Activated CD8-positive, alpha-beta memory T cell treated with anti-CD3 and anti-CD28 coated beads for 1 hour (primary cell): ENCODE data around the gene SLC35D3.
"Not testable (repeated sequence)": the region's sequence is repeated elsewhere in the genome, so short reads cannot be mapped to it uniquely, and the experiment has no call there.

Experiments used
- DNase-seq, 2 donors: peaks; one replicate each; pipeline ENCODE4 v3.0.0-alpha.2; 2020; ENCODE audit warnings: low read depth in 1 of 2; ENCODE audit errors: extremely low read depth in 1 of 2

SLC35D3 gene, protein sequence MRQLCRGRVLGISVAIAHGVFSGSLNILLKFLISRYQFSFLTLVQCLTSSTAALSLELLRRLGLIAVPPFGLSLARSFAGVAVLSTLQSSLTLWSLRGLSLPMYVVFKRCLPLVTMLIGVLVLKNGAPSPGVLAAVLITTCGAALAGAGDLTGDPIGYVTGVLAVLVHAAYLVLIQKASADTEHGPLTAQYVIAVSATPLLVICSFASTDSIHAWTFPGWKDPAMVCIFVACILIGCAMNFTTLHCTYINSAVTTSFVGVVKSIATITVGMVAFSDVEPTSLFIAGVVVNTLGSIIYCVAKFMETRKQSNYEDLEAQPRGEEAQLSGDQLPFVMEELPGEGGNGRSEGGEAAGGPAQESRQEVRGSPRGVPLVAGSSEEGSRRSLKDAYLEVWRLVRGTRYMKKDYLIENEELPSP

DNA sequence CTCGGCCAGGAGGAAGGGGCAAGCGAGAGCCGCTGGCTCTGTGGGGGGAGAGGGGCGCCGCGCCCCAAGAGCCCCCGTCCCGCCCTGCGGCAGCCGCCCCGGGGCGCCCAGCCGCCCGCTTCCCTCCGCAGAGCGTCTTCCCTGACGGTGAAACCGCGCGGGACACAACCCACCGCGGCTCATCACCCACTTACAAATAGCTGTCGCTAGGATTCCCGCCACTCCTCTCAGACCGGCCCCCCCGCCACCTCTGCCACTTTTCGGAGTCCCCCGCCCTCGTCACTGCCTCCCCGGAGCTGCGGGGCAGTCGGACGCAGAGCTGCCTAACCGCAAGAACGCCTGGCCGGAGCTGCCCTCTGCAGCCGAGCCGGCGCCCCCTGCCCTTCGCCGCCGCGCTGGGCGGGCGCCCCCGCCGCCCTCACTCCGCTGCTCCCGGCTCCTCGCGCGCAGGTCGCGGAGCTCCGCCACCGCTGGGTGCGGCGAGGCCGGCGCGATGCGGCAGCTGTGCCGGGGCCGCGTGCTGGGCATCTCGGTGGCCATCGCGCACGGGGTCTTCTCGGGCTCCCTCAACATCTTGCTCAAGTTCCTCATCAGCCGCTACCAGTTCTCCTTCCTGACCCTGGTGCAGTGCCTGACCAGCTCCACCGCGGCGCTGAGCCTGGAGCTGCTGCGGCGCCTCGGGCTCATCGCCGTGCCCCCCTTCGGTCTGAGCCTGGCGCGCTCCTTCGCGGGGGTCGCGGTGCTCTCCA is at the start of gene SLC35D3:
Gene SLC35D3 (plus strand): TSS at position 366 of the 749 bp plus-strand sequence. CDS start 128 bp downstream, at position 494.
- DNase-seq, result no peak

DNA sequence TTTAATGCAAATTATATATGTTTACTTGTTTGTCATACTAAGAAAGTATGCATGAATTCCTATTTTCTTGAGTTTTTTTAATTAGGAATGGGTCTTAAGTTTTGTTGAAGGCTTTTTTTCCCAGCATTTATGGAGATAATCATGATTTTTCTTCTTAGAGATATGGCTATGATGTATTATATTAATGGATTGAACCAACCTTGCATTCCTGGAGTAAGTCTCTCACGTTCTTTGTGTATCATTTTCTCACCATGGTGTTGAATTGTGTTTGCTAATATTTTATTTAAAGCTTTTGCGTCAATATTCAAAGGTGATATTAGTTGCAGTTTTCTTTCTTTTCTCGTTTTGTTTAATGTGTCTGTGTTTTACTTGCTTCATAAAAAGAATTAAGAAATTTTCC is 48.4 kb upstream of the SLC35D3 start:
- DNase-seq, result no peak

DNA sequence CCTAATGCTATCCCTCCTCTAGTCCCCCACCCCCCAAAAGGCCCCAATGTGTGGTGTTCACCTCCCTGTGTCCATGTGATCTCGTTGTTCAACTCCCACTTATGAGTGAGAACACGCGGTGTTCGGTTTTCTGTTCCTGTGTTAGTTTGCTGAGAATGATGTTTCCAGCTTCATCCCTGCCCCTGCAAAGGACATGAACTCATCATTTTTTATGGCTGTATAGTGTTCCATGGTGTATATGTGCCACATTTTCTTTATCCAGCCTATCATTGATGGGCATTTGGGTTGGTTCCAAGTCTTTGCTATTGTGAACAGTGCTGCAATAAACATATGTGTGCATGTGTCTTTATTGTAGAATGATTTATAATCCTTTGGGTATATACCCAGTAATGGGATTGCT is 45.6 kb upstream of the SLC35D3 start:
- not testable (repeated sequence) for DNase-seq

DNA sequence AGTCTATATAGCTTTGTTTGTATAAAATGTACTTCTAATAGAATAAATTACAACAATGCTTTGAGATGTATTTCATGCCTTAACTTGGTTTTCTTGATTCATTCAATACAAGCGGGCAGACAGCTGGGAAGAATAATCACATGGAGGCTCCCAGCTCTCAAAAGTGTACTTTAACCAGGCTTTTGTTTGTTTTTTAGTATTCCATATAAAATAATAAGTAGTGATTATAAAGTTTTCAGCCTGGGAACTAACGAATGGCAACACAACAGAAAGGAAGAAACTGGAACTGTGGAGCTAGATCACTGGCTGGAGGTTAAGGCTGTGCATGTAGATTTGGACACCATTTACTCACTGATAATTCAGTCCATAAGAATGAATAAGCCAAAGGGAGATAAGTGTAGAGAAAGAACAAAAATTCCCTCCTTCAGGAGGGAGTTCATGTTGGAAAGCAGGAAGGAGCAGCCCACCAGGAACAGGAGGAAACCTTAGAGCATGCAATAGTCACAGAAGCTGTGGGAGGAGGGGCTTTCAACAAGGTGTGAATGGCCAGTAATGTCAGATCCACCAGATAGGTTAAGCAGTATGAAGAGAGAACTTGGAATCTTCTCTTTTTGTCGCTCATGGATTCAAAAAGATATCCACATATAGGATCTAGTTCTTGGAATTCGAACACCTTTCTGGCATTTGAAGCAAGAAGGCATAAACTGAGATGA is 41.2 kb upstream of the SLC35D3 start:
- DNase-seq, result no peak

DNA sequence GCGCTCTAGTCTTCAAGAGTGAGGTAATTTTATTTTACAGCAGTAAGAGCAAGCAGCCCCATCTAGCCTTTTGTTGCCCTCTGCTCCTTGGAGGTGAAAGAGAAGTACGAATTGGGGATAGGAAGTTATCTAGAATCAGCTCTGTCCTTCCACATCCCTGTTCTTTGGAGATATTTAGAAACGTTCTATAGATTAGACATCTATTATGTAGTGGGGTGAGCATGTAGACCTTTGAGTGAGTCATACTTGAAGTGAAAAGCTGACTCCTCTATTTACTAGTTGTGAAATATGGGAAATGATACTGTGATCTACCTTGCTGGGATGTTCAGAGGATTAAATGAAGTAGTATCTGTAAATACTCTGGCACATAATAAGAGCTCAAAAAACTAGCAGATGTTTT is 36.0 kb upstream of the SLC35D3 start:
- no peak for DNase-seq

DNA sequence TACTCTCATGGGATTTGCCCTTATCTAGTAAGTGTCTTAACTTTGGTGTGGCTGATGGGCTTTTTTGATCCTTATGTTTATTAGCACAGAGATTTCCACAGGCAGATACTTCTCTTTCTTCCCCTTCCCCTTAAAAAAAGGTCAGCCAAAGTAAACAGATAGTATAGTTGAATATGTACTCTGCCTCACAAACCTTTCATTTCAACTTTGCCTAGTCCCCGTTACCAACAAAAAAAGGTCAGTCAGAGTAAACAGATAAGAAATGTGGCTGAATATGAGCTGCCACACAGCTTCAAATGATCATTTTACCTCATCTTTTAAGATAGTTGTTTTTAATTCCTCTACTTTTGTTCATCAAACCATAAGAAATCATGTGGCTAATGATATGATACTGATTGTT is 34.1 kb upstream of the SLC35D3 start:
- no peak for DNase-seq

DNA sequence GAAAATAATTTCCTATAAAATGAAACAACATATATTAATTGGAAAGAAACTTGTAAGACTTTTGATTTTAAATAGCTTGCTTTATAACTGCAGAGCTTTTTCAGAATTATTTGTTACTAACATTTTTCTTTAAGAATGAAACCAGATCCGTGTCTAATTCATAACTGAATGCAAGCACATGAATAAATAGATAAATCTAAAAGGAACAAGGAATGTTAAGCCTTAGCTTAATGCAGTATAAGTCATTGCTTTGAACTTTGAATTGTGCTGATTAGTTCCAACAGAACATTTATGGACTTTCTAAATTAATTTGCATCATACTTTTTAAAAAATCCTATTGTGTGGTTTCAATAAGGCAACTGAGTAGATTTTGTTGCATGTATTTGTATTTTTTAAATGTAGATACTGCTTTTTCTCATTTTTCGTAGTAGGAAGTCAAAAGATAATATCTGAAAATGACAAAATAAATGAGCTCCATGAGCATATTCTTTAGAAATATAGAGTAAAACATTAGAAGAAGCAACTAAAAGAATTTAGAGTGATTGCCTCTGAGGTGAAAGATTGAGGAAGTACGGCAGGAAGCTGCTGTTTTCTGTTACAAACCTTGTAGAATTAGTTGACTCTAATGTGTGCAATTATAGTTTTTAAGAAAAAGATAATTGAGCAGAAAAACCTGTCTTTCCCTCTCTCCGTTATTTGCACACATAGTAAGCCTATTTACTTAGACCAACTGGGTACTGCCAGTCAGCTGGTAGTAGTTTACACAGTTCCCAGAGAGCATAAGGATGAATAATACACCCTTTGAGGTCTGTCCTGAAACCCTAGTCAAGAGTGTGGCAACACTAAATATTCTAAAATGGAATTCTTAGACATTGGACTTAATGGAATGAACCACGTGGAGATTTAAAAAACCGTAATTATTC is 32.6 kb upstream of the SLC35D3 start:
- no peak for DNase-seq

DNA sequence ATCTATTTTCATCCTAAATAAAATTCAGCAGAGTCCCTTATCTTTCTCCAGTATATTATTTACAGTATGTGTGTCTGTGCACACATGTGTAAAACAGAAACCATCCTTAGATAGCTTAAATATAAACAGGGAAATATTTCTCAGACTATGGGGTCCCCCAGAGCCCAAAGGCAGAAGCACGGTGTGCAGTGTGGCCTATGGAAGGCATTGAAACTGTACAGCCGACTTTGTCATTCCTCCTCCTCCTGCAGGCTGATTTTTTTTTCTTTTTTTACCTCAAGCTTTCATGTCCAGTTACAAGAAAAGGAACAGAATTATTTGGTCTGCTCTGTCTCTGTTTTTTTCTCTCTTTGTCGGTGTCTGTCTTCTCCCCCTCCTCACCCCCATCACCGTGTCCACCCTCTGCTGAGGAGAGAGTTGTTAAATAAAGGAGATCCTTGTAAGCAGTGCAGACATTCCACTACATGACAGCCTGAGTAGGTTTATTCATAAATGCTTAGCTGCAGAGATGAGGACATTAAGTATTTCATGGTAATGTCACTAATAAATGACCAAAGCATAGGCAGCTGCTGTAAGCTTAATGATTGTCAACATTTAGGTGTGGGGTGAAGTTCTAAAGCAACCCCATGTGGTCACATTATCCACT is 31.8 kb upstream of the SLC35D3 start:
- no peak for DNase-seq

DNA sequence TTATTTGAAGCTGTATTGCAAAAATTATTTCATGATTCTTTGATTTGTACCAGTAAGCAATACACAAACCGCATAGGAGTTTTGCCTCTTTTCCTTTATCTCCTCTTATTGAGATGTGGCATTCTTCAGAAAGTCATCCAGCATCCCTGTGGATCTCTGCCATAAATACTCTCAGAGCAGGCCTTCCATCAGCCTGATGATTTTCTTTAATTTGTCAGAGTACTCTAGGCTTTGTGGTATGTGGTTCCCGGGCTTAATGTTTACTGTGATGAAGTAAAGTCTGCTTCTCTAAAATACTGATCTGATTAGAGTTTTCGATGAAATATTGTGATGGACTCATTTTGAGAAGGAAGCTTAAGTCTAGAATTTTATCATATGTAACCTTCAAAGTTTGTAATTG is 31.1 kb upstream of the SLC35D3 start:
- DNase-seq, result no peak

DNA sequence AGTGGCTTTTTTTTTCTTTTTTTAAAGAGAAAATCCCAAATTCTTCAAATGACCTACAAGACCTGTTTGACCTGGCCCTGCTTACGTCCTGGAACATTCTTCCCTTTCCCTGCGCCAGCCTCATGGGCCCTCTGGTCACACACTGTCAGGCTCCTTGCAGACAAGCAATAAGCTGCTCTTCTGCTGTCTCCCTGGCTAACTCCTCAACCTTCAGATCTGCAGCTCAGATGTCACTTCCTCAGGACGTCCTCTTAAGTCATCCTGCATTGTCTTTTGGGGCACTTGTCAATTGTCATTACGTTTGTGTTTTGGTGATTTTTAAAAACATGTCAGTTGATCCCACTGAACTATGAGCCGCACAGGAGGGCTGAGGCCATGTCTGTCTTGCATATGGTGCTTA is 28.9 kb upstream of the SLC35D3 start:
- DNase-seq, result no peak

DNA sequence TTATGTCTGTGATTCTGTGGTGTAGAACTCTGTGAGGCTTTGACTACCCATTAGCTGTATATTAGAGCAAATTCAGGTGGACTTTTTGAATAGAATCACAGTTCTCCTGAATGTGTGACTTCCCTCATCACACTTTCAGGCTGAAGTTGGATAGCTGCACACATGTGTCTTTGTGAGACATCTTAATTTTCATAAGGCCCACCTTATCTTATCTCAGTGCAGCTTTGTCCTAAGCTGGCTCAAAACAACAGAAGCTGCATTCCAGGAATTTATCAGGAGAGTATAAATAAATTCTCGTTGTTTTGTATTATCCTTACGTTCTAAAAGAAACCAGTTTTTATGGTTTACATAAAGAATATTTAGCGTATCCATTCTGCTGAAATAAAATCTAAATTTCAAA is 26.2 kb upstream of the SLC35D3 start:
- no peak for DNase-seq

DNA sequence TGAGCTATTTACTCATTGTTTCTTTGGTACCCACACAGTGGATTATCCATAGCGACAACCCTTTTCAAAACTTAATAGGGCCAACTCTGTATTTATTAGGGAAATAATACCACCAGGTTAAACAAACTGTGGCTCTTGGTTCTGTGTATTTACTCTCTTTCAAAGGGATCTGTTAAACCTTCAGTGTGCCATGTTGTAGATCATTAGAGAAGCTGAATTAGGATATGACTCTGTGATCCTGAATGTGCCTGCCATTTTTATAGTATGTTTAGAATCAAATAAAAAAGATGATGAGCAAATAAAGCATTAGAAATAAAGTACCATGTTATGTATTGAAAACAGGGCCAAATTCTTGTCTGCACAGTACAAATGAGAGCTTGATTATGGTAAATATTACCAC is 25.0 kb upstream of the SLC35D3 start:
- no peak for DNase-seq

DNA sequence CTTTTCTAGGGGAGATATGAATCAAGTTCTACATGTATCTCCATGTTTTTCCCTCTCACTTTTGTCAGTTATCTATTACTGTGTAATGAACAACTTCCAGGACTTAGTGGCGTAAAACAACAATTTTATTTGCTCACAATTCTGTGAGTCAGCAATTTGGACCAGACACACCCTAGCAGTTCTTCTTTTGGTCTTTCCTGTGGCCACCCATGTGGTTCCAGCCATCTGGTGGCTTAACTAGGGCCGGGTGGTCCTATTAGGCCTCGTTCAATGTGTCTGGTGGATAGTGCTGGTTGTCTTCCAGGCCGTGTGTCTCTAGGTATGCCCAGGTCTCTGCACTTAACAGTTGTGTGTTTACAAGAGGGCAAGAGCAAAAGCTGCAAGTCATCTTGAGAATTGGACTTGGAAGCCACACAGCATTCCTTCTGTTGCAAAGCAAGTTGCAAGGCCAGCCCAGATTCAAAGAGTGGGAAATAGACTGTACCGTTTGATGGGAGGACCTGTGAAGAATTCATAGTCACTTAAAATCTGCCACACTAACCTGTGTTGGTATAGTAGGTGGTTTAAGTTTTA is 20.8 kb upstream of the SLC35D3 start:
- no peak for DNase-seq

DNA sequence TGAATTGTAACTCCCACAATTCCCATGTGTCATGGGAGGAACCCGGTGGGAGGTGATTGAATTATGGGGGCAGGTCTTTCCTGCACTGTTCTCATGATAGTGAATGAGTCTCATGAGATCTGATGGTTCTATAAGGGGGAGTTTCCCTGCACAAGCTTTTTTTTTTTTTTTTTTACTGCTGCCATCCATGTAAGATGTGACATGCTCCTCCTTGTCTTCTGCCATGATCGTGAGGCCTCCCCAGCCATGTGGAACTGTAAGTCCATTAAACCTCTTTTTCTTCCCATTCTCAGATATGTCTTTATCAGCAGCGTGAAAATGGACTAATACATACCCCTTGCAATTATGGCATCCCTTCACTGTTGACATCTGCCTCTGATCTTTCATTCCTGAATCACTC is 17.6 kb upstream of the SLC35D3 start:
- not testable (repeated sequence) for DNase-seq

DNA sequence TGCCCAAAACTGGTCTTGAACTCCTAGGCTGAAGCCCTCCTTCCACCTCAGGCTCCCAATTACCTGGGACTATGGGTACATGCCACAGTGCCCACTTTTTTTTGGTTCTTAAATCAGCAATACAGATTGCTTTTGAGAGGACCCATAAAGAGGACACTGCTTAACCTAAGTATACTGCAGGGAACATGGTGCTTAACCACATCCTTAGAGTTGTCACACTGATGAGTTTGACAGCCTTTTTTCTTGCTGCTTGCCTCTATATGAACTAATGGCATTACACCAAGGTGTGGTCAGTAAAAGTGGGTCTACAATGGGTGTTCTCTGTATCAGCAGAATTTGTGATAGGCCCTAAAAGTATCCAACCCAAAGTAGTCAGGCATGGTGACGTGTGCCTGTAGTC is 7.2 kb upstream of the SLC35D3 start:
- DNase-seq, result no peak

DNA sequence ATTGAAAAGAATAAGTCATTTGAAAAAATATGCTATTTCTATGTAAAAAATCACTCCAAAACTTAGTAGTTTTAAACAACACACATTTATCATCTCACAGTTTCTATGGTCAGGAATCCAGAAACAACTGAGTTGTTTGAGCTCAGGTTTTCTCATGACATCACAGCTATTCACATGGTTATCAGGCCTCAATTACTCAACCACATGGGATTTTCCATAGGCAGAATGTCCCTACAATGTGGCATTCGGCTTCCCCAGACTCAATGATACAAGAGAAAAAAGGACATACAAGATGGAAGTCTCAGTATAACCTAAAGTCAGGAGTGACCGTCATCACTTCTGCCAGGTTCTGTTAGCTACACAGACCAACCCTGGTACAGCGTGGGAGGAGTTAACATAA is 3.4 kb upstream of the SLC35D3 start:
- no peak for DNase-seq

DNA sequence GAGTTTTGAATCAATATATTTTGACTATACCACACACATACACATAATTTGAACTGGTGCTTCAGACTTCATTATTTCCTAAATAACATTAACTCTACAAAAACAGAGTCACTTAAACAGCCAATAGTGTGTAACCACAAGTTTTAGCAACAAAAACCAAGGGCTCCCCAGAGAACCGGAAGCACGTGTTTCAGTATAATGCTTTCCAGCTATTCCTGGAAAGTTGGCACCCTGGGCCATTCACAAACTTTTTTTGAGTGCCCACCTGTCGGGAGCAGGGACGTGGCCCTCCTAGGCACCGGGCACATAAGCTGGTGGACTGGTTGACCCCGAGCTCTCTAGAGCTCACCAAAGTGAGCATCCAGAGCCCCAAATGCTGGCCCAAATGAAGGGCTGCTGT is 1.9 kb upstream of the SLC35D3 start:
- DNase-seq, result no peak

DNA sequence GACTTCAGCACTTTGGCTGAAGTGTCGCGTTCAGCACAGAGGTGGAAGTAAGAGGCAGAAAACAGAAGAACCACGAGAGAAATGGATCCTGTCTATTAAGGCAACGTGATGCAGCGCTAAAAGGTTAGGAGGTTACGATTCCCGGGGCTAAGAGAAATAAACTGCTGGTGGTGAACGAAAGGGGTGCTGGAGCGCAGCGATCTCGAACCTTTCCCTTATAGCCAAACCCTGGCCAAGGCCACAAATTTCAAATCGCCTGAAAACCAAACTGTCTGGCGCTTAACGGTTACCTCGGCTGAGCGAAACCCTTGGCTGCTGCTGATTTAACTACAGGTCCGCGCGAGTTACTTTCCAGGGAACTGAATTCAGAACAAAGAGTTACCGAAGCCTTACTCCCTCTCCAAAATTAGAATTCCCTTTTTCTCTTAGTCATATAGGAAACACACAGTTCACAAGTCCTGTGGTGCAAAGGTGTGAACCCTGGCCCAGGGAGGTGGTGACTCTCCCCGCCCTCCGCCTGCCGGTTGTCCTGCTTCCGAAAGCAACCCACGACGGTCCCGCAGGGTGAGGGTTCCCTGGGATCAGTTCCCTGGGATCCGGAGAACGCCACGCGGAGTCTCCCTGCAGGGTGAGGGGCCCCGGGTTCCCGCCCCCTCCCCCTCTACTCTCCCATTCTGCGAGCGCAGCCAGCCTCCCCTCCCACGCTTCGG is 1.3 kb upstream of the SLC35D3 start:
- no peak for DNase-seq

DNA sequence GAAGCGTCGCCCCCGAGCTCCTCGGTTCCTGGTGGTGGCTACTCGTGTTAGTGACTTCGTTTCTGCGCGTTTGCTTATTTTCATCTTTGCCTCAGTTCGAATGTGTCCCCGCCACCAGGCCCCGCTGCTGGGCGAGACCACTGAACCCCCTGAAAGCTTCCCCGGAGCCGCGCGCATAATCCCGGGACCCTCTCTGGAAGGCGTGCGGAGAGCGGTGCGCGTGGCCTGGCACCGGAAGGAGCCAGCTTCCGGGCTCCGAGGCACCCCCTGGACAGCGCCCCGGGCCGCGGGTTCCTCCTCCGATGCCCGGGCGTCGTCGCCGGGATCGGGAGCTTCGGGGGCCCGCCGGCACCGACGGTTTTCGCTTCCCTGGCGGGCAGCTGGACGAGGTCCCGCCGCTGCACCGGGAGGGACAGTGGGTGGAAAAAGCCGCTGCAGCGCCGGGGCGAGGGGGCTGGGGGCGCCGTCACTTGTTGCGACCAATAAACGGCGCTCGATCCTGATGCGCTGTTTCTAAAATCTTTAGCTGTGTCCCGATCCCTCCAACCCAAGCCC is 643 bp upstream of the SLC35D3 start:
- DNase-seq, result no peak
